Peyer's patch (tissue), 4 donors: Measurements from ENCODE around the gene CBLB. TPM values are rescaled to one million over a fixed set of nuclear protein-coding genes. Genes with fewer than 3 reads are reported as not detected.

Source experiments
- DNase-seq, 3 donors: peaks; one replicate each; pipeline ENCODE4 v3.0.0-alpha.2; 2017 to 2019
- H3K27ac ChIP-seq, 4 donors: fragments of 200-600 bp; sonication (generic); one replicate each; pipeline ENCODE4 v1.5.1; 2016 to 2019
- H3K27me3 ChIP-seq, 2 donors: fragments of 200-600 bp; sonication (generic); one replicate each; pipeline ENCODE4 v1.5.1; 2019
- H3K36me3 ChIP-seq, 3 donors: fragments of 200-600 bp; sonication (generic); one replicate each; pipeline ENCODE4 v1.5.1; 2016 to 2019
- H3K4me1 ChIP-seq, 4 donors: fragments of 200-600 bp; sonication (generic); one replicate each; pipeline ENCODE4 v1.5.1; 2016 to 2019
- H3K4me3 ChIP-seq, 4 donors: fragments of 200-600 bp; sonication (generic); 1 replicate in 3 of 4; 2 replicates in 1 of 4; pipeline ENCODE4 v1.5.1; 2016 to 2019; ENCODE audit warnings: mild to moderate bottlenecking in 1 of 4
- H3K9me3 ChIP-seq, 4 donors: fragments of 200-600 bp; sonication (generic); one replicate each; pipeline ENCODE4 v1.5.1; 2016 to 2019; ENCODE audit warnings: mild to moderate bottlenecking in 1 of 4
- POLR2A ChIP-seq, 2 donors: fragments of 450-650 bp; IDR thresholded peaks; one replicate each; pipeline ENCODE4 v1.5.1; 2017; ENCODE audit warnings: antibody characterized with exemption in 2 of 2, mild to moderate bottlenecking in 2 of 2, moderate library complexity in 2 of 2
- total RNA-seq, 4 donors: library from RNA; depleted of rRNA; stranded (reverse); fragments of >200 nt; gene quantifications; one replicate each; pipeline ENCODE4 v1.1.0, GENCODE V29; 2016
- TF ChIP-seq, protein P1 (sequence below), 6 experiments: fragments of 450-650 bp in 4 of 6; fragments of 200-600 bp in 2 of 6; sonication (generic) in 1 of 6; IDR thresholded peaks; one replicate each; pipeline ENCODE4 v1.5.1; 2017 to 2019; ENCODE audit warnings: antibody characterized with exemption in 6 of 6, mild to moderate bottlenecking in 3 of 6, moderate library complexity in 1 of 6

CBLB gene
- total RNA-seq, 4 donors from 2014 or later: 58.6 to 112 (median 84.5) TPM

GRCh38 chr3:105911496-105911895 is 42.7 kb upstream of the CBLB start:
- no peak for DNase-seq

DNA sequence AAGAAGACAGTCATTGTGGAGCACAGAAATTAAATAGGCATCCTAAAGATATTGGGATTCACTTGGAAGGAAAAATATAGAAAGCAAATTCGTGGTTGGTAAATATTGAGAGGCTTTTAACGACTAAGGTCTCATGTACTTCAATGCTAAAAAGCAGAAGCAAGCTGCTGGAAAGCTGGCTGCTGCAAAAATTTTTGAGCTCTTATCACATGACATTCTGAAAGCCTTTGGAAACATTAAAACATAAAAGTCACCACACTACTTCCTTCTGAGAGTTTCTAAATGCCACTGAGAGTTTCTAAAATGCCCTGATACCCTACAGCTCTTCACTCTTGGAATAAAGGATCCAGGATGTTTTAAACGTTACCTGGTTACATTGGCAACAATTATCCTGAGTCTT is 39.0 kb upstream of the CBLB start:
- Histone ChIP-seq H3K4me3 (no peak overlapping the region), H3K9me3 (no peaks in the 10 kb centered on the region), H3K36me3 (no peaks in the 10 kb centered on the region), H3K27ac (peak overlapping the region in 1 of 4 donors; percentile 27), H3K4me1 (no peaks in the 10 kb centered on the region), H3K27me3 (no peaks in the 10 kb centered on the region)
- TF ChIP-seq, protein P1, sequence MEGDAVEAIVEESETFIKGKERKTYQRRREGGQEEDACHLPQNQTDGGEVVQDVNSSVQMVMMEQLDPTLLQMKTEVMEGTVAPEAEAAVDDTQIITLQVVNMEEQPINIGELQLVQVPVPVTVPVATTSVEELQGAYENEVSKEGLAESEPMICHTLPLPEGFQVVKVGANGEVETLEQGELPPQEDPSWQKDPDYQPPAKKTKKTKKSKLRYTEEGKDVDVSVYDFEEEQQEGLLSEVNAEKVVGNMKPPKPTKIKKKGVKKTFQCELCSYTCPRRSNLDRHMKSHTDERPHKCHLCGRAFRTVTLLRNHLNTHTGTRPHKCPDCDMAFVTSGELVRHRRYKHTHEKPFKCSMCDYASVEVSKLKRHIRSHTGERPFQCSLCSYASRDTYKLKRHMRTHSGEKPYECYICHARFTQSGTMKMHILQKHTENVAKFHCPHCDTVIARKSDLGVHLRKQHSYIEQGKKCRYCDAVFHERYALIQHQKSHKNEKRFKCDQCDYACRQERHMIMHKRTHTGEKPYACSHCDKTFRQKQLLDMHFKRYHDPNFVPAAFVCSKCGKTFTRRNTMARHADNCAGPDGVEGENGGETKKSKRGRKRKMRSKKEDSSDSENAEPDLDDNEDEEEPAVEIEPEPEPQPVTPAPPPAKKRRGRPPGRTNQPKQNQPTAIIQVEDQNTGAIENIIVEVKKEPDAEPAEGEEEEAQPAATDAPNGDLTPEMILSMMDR (IDR thresholded peaks at IDR 0.05): no peak
- TF ChIP-seq POLR2A (IDR thresholded peaks at IDR 0.05): no peak
- DNase-seq: no peak

More at GRCh38 chr3:105911496-105911895, 42.7 kb upstream of the CBLB start:
- H3K36me3 ChIP-seq: no peaks in the 10 kb centered on the region
- no peak for TF ChIP-seq POLR2A (IDR thresholded peaks at IDR 0.05)
- TF ChIP-seq, protein P1 (IDR thresholded peaks at IDR 0.05): no peak
- no peaks in the 10 kb centered on the region for H3K9me3 ChIP-seq
- H3K4me1 ChIP-seq: no peaks in the 10 kb centered on the region
- no peak overlapping the region for H3K27ac ChIP-seq
- no peaks in the 10 kb centered on the region for H3K27me3 ChIP-seq
- no peak overlapping the region for H3K4me3 ChIP-seq

DNA sequence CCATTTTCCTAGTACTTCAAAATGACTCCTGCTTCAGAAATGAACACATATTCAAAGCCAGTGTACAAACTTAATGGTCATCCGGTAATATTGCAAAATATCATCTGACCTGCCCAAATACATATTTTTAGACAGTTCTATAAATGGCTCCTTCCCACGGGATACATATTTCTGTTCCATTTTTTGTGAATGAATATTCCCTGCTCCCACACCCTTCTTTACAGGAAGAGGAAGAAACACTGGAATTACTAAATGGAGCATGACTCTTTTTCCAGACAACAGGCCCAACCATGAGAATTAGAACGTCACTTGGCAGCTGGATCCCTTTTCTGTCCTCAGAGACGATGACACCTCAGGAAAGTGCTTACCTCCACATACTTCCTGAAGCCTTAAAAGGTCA is 38.0 kb upstream of the CBLB start:
- Histone ChIP-seq H3K4me1 (no peaks in the 10 kb centered on the region), H3K9me3 (no peaks in the 10 kb centered on the region), H3K4me3 (no peak overlapping the region), H3K27me3 (no peaks in the 10 kb centered on the region), H3K36me3 (no peaks in the 10 kb centered on the region), H3K27ac (peak overlapping the region in 1 of 4 donors; percentile 27)
- DNase-seq: no peak
- TF ChIP-seq, protein P1 (IDR thresholded peaks at IDR 0.05): no peak
- no peak for TF ChIP-seq POLR2A (IDR thresholded peaks at IDR 0.05)

DNA sequence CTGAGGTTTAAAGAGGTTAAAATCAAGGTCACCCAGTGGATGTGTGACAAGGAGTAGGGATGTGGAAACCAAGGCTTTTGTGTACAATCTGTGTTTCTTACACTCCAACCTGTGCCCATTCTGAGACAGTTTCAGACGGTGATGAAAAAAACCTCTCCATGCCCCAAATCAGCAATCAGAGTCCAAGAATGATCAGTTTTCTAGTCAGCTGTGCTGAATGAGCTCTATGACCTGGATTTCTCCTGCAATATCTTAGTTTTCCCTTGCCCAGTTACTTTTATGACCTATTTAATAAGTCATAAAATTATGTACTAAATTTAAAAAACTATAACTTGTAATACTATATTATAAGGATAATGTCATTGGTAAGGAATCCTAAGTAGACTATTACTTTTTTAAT is 37.5 kb upstream of the CBLB start:
- Histone ChIP-seq H3K27me3 (no peaks in the 10 kb centered on the region), H3K9me3 (no peaks in the 10 kb centered on the region), H3K4me1 (no peaks in the 10 kb centered on the region), H3K4me3 (no peak overlapping the region), H3K36me3 (no peaks in the 10 kb centered on the region), H3K27ac (peak overlapping the region in 1 of 4 donors; percentile 20)
- DNase-seq: no peak
- TF ChIP-seq, protein P1 (IDR thresholded peaks at IDR 0.05): no peak
- TF ChIP-seq POLR2A (IDR thresholded peaks at IDR 0.05): no peak

GRCh38 chr3:105905328-105905727 is 36.5 kb upstream of the CBLB start:
- DNase-seq: no peak
- H3K27me3 ChIP-seq: no peaks in the 10 kb centered on the region
- TF ChIP-seq, protein P1 (IDR thresholded peaks at IDR 0.05): no peak
- TF ChIP-seq POLR2A (IDR thresholded peaks at IDR 0.05): no peak
- no peaks in the 10 kb centered on the region for H3K9me3 ChIP-seq
- H3K27ac ChIP-seq: no peak overlapping the region
- H3K4me1 ChIP-seq: no peaks in the 10 kb centered on the region
- H3K4me3 ChIP-seq: no peak overlapping the region
- no peaks in the 10 kb centered on the region for H3K36me3 ChIP-seq
